GM08714 (cell line): ENCODE data around the gene CBFA2T2.

Experiments
- H3K4me3 ChIP-seq: fragments of 200-500 bp; sonication (Bioruptor generic); 2 replicates; pipeline ENCODE4 v1.5.1; 2014; ENCODE audit warnings: mild to moderate bottlenecking, low read length, inconsistent platforms
- ZNF274 ChIP-seq: IDR thresholded peaks from 2 replicates; pipeline ENCODE4 v1.6.1; 2012; ENCODE audit warnings: mild to moderate bottlenecking, low read depth, low read length

The CBFA2T2 gene

DNA sequence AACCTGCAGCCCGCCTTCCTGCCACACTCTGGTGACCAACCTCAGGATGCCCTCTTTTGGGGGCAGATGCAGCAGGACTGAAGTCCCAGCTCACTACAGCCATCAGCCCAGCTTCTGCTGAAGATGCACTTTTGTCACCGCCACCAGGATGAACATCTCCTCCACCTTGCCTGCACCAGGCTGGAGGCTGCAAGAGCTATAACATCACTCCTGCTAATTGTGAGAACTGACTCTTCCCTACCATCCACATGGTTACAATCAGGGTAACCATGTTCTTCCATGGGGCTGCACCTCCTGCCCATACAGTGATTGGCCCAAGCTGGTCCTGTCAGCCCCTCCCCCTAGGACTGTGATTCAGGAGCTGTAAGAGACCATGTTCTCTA, 174.9 kb downstream of the CBFA2T2 start:
- TF ChIP-seq ZNF274, result no peak
- no peak overlapping the region for H3K4me3 ChIP-seq

DNA sequence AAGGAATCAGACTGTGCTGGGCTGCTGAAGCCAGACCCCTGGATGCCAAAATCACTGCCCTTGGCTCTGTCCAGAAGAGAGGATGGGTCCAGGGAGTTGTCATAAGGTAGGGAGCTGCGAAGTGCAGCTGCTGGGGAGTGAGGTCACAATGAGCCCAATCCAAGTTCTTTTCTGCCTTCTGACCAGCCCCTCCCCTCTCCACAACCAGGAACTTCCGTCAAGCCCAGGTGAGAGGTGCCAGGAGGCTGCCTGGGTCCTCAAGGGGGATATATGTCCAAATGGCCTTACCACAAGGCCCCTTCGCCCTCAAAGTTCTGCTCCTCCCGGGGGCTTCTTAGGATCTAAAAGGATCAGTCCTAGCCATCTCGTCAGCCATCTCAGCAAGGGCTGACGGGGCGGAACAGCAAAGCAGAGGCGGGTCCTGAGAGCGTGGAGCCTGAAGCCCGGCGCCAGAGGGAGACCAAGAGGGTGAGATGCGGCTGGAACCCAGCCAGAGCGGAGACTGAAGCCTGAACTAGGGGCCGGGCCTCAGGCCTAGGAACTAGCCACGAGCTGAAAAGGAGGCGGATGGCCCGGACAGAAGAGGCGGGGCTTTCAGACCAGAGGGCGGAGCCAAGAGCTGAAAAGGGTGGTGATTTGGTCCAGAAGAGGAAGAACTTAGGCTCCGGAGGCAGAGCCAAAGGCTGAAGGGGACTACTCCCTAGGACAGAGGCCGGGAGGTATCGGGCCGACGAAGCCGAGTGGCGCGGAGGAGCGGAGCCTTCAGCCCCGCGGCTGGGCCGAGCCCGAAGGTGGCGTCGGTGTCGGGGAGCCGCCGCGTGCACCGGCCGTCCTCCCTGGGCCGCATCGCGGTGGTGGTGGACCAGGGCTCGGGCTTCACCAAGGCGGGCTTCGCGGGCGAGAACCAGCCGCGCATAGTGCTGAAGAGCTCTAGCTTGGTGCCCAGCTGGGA, 176.7 kb downstream of the CBFA2T2 start, which contains the start of gene ACTL10:
ACTL10 (plus strand) TSS at position 651 of the 952 bp plus-strand sequence. CDS start 555 bp downstream, outside the sequence.
- H3K4me3 ChIP-seq, result peak within 1 kb of the TSS; percentile 55; the same call in 1 of the 2 replicates
- TF ChIP-seq ZNF274, result no peak

DNA sequence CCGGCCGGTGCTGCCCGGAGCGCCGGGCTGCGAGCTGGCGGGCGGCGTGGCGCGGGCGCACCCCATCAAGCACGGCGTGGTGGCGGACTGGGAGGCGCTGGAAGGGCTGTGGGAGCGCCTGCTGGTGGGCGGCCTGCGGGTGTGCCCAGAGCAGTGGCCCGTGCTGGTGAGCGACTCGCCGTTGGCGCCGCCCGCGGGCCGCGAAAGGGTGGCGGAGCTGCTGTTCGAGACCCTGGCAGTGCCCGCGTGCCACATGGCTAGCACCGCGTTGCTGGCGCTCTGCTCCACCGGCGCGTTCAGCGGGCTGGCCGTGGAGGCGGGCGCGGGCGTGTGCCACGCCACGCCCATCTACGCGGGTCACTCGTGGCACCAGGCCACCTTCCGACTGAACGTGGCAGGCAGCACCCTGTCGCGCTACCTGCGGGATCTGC, 177.4 kb downstream of the CBFA2T2 start:
- TF ChIP-seq ZNF274, result no peak
- H3K4me3 ChIP-seq, result peak overlapping the region; percentile 55; the same call in 1 of the 2 replicates

DNA sequence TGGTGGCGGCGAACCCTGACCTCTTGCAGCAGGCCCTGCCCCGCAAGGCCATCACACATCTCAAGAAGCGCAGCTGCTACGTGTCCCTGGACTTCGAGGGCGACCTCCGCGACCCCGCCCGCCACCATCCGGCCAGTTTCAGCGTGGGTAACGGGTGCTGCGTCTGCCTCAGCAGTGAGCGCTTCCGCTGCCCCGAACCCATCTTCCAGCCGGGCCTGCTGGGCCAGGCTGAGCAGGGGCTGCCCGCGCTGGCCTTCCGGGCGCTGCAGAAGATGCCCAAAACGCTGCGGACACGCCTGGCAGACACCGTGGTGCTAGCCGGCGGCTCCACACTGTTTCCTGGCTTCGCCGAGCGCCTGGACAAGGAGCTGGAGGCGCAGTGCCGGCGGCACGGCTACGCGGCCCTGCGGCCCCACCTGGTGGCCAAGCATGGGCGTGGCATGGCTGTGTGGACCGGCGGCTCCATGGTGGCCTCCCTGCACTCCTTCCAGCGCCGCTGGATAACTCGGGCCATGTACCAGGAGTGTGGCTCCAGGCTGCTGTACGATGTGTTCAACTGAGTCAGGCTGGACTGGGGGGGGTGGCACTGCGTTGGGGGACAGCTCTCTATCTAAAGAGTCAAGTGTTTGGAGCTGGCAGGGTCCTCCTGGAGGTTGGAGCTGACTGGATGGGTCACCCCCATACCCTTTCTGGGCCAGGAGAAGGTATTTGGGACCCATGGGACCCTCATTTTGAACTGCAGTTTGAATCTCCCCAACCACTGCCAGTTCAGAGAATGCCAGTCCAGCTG, 178.0 kb downstream of the CBFA2T2 start:
- TF ChIP-seq ZNF274, result no peak

DNA sequence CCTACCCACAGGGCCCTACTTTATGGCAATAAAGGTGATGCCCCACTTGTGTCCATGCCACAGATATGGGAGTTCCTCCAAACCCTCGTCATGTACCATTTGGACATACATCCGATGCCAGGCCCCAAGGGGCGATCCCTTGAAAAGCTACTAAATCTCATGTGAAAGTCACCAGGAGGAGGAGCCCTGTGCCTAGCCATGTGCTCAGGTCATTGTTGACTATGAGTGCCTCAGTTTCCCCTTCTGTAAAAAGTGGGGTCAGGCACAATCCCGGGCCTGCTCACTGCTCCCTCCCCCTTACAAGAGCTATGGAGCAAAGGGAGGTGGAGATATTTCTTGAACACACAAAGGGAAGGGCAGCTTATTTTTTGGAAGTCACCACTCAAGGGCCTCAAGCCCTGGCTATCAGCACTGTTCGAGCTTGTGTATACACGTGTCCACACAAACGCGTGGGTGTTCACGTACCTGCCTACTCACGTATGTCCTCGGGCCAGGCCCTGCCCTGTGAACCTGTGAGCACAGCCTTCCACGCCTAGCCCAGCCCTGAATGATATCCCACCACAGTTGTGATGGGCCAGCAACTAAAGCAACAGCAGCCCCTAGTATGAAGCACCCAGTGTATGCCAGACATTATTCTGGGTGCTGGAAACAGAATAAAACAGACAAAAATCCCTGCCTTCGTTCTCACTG, 178.7 kb downstream of the CBFA2T2 start:
- no peak for TF ChIP-seq ZNF274
- H3K4me3 ChIP-seq, result no peak overlapping the region; the same call in 1 of the 2 replicates

More for the DNA sequence above, 178.0 kb downstream of the CBFA2T2 start:
- peak overlapping the region; percentile 55; the same call in 1 of the 2 replicates for H3K4me3 ChIP-seq

DNA sequence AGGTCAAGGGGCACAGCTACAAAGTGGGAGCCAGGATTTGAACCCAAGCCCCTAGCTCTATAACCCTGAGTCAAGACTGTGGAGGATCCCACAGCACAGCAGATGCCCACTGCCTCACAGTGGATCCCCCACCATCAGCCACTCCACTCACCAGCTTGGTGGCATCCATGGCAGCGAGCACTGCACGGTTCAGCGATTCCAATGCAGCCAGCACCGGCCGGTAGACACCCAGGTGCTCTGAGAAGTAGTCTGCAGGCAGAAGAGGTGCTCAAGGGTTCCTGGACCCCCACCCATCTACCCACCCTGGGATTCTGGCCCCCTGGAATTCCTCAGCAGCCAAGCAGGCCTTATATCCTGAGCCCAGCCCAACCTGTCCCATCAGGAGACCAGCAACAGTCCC, 179.3 kb downstream of the CBFA2T2 start:
- no peak overlapping the region for H3K4me3 ChIP-seq
- TF ChIP-seq ZNF274, result no peak

DNA sequence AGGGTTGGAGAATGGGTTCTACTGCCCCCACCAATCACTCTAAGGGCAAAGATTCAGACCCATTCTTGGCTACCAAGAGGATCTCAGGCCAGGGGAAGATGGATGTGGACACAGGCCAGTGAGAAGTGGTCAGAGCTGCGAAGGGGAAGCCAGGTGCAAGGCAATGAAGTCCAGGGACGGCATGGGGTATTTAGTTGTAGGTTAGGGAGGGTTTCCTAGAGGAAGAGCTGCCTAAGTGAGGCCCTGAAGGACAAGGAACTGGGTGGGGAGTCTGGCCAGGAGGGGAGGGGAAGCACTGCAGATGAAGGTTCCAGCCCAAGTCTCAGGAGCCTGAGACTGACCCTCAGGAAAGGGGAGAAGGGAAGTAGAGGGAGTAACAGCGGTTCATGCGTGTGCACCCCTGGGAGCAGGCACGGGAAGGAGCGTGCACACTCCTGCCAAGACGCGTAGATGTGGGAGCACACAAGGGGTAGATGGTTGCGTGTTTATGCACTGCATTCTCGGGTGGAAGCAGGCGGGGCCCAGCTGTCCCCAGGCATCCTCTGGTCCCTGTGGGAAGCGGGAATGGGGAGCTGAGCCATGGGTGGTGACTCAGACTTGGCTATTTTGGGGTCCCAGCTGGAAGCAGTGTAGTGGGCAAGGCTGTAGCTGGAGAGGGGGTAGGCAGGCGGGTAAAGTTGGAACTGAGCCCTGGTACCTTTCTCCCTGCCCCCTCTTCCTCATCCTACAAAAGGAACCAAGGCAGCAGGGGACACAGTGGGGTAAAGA, 180.2 kb downstream of the CBFA2T2 start:
- no peak overlapping the region for H3K4me3 ChIP-seq
- no peak for TF ChIP-seq ZNF274

DNA sequence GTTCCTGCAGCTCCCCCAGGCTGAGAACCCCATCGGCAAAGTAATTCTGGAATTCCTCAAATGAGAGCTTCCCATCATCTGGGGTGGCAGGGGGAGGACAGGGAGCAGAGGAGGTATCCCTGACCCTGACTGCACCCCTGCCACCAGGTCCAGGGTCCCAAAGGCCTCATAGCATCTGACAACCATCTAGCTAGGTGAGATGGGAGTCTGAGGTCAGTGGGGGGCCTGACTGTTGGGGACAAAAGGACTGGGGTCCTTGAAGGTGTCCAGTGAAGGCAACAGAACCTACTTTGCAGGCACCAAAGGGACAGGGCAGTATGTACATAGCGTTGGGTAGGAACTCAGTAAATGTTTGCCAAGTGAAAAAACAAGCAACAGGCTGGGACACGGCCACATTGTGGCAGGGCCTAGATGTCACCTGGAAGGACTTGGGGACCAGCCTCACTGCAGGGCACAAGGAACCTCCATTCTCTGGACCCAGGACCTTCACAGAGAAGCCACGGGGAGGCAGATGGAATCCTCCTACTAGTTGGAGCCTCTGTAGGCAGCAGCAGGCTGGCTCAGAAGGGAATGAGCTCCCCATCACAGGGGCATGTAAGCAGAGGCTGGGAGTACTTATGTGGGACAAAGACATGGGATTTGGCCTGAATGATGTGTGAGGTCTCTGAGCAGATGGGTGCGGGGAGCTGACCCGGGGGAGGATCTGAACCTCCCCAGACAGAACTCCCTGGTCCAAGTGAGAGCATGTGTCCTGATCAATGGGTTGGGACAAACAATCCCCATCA, 181.0 kb downstream of the CBFA2T2 start:
- TF ChIP-seq ZNF274, result no peak
- no peak overlapping the region for H3K4me3 ChIP-seq

DNA sequence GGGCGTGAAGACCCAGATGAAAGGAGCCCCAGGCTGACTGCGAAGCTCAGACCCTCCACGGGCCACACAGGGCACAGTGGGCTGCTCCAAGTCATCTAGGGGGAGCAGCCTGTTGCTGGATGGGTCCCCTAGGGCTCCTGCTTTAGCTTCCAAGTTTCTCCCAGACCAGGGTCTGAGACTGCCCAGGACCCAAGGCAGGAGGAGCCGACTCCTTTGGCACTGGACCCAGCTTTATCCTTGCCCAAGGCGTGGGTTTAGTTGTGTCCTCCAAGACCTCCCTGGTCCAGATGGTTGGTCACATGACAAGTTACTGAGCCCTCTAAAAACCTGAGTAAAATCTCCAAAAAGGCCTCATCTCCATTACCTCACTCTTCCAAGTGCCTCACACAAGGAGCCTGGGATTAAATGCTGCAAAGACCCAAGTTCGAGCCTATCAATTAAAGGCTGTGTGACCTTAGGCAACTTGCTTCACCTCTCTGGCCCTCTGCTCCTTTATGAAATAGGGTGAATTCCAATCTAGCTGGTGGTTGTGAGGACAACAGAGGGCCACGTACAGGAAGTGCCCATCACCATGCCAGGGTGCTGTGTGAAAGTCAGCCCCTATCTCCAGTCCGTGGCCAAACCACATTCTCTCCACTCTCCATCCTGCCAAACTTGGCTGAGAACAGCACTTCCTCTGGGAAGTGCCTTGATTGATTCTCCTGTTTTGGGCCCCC, 181.8 kb downstream of the CBFA2T2 start:
- no peak overlapping the region for H3K4me3 ChIP-seq
- no peak for TF ChIP-seq ZNF274

DNA sequence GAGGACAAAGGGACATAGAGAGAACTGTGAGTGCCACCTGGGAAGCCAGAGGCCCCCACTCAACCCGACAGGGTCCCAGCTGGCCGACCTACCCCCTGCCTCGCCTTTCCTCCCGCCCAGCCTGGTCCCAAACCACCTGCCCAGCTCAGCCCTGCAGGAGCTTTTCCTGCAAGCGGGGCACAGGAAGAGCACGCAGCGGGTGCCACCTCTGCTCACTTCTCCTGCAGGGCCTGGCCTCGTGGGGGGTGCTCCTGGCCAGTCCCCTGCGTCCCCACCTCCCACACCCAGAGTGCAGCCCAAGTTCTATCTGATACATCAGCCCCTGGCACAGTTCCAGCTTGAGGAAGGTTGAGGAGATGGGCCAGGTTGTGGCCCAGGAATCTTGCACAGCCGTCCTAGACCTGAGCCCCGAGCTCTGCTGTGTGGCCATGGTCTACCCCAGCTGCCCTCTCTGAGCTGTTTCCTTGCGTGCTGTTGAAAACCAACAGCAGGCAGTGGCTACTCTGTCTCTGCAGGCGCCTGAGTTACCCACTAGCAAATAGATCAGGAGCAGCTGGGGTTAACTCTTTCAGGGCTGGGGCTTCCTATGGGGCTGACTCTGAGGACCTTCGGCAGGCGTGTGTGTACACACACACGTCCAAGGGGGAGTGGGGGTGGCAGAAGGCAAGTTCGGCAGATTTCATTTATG, 182.7 kb downstream of the CBFA2T2 start:
- H3K4me3 ChIP-seq, result no peak overlapping the region
- no peak for TF ChIP-seq ZNF274

DNA sequence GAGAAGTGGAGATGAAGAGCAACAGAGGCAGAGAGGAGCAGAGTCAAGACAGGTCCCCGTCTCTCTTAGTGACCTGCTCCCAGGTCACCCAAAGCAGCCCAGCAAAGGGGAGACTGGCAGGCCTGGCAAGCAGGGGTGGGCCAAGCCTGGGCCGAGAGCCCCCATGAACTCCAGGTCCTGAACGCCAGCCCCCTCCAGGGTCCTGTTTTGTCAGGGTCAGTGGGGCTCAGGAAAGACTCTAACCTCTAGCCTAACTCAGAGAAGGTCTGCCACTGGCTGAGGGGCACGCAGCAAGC, 183.2 kb downstream of the CBFA2T2 start:
- no peak overlapping the region for H3K4me3 ChIP-seq

More for the DNA sequence above, 183.2 kb downstream of the CBFA2T2 start:
- TF ChIP-seq ZNF274, result no peak
